ENCODE results near the gene TMED3.
"Not testable (repeated sequence)": the region's sequence is repeated elsewhere in the genome, so short reads cannot be mapped to it uniquely, and the experiment has no call there.

The TMED3 gene

DNA sequence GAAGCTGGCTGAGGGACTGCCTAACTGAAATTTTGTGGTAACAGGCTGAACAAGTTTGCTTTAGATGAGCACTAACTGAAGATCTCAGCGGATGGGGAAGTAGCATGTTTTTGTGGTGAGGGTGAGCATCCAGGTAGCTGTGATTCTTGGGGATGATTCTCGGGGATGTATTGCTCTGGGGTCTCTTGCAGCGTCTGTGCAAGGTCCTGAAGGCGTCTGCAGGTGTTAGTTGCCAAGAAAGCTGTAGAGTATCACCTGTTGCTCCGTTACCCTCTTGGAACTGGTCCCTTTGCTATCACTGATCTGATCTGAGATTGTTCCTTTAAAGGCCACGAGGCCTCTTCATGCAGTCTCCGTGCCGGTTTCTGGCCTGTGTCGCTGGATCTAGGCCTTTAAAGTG is 6.0 kb downstream of the TMED3 start:
- H3K4me1 ChIP-seq (ENCODE audit: control insufficient read depth, insufficient read depth, low read length) = no peaks in the 10 kb centered on the region
- no peak overlapping the region for H3K27ac ChIP-seq (ENCODE audit: low read length)
- H3K9me3 ChIP-seq (ENCODE audit: control insufficient read depth, insufficient read depth, low read length) = no peaks in the 10 kb centered on the region
- no peak overlapping the region for H3K4me3 ChIP-seq (ENCODE audit: low read length)
- H3K36me3 ChIP-seq (ENCODE audit: control insufficient read depth, insufficient read depth, low read length) = peaks cover 25% of the 10 kb centered on the region; the same call in 1 of the 2 replicates
- DNase-seq (ENCODE audit: low read depth, low spot score) = no peak
- WGBS (ENCODE audit: insufficient coverage, insufficient read length) = no CpG with 5 or more reads among the region's 9 CpGs
- no peaks in the 10 kb centered on the region for H3K27me3 ChIP-seq (ENCODE audit: control insufficient read depth, insufficient read depth, low read length)

DNA sequence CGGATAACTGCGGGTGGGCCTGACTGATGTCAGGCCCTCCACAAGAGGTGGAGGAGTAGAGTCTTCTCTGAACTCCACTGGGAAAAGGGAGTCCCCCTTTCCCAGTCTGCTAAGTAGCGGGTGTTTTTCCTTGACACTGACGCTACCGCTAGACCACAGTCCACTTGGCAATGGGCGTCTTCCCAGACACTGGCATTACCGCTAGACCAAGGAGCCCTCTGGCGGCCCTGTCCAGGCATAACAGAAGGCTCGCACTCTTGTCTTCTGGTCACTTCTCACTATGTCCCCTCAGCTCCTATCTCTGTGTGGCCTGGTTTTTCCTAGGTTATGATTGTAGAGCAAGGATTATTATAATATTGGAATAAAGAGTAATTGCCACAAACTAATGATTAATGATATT is 9.1 kb downstream of the TMED3 start:
- H3K36me3 ChIP-seq (ENCODE audit: control insufficient read depth, insufficient read depth, low read length) = peaks cover 21% of the 10 kb centered on the region; the same call in 1 of the 2 replicates

GRCh38 chr15:79321876-79322275 is 11.0 kb downstream of the TMED3 start:
- Histone ChIP-seq H3K9me3 (ENCODE audit: control insufficient read depth, insufficient read depth, low read length) (no peaks in the 10 kb centered on the region), H3K36me3 (ENCODE audit: control insufficient read depth, insufficient read depth, low read length) (peaks cover 14% of the 10 kb centered on the region; the same call in 1 of the 2 replicates), H3K27me3 (ENCODE audit: control insufficient read depth, insufficient read depth, low read length) (no peaks in the 10 kb centered on the region), H3K27ac (ENCODE audit: low read length) (no peak overlapping the region), H3K4me3 (ENCODE audit: low read length) (no peak overlapping the region), H3K4me1 (ENCODE audit: control insufficient read depth, insufficient read depth, low read length) (no peaks in the 10 kb centered on the region)
- no peak for DNase-seq (ENCODE audit: low read depth, low spot score)
- no CpG with 5 or more reads among the region's 14 CpGs for WGBS (ENCODE audit: insufficient coverage, insufficient read length)

More for the DNA sequence above, 9.1 kb downstream of the TMED3 start:
- not testable (repeated sequence) for H3K27me3 ChIP-seq (ENCODE audit: control insufficient read depth, insufficient read depth, low read length); H3K9me3 ChIP-seq (ENCODE audit: control insufficient read depth, insufficient read depth, low read length); H3K4me1 ChIP-seq (ENCODE audit: control insufficient read depth, insufficient read depth, low read length); DNase-seq (ENCODE audit: low read depth, low spot score); H3K4me3 ChIP-seq (ENCODE audit: low read length); H3K27ac ChIP-seq (ENCODE audit: low read length)
- no CpG with 5 or more reads among the region's 9 CpGs for whole genome bisulfite sequencing (ENCODE audit: insufficient coverage, insufficient read length)

DNA sequence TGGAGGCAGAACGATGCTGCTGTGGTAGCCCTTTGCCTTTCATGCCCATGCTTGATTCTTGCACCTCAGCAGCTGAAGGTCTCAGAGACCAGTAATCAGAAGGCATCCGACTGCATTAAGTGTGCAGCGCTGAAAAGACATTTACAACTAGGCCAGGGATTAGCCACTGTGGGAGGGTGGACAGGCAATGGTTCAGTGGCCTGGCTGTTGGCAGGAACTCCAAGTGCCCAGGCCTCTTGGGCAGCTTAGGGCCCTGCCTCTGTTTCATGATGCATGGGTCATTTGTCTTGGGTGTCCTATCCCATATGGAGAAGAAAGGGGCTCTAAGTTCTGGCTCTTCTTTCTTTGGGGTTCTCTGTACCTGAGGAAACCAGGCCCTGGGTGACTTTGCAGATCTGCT is 11.4 kb downstream of the TMED3 start:
- H3K36me3 ChIP-seq (ENCODE audit: control insufficient read depth, insufficient read depth, low read length) = peaks cover 14% of the 10 kb centered on the region; the same call in 1 of the 2 replicates
- no peaks in the 10 kb centered on the region for H3K27me3 ChIP-seq (ENCODE audit: control insufficient read depth, insufficient read depth, low read length)
- no peak for DNase-seq (ENCODE audit: low read depth, low spot score)
- no peaks in the 10 kb centered on the region for H3K4me1 ChIP-seq (ENCODE audit: control insufficient read depth, insufficient read depth, low read length)
- H3K4me3 ChIP-seq (ENCODE audit: low read length) = no peak overlapping the region
- no CpG with 5 or more reads among the region's 3 CpGs for WGBS (ENCODE audit: insufficient coverage, insufficient read length)
- H3K27ac ChIP-seq (ENCODE audit: low read length) = no peak overlapping the region
- no peaks in the 10 kb centered on the region for H3K9me3 ChIP-seq (ENCODE audit: control insufficient read depth, insufficient read depth, low read length)

DNA sequence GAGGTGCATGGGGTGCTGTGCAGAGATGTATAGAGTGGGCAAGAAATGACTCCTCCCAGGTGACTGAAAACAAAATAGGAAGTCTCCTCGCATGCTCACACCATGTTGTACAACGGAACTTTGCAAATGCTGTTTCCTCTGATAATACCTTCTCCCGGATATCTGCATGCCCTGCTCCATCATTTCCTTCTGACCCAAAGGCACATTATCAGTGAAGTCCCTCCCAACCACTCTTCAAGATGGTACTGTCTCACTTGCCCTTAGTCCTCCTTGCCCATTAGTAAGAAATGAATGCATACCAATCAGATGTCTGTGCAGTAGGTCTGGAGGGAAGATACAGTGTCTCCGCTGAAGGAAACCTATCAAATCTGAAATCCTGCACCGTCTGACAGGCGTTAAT is 12.0 kb downstream of the TMED3 start:
- H3K36me3 ChIP-seq (ENCODE audit: control insufficient read depth, insufficient read depth, low read length) = peaks cover 10% of the 10 kb centered on the region; the same call in 1 of the 2 replicates
- H3K27me3 ChIP-seq (ENCODE audit: control insufficient read depth, insufficient read depth, low read length) = no peaks in the 10 kb centered on the region
- H3K9me3 ChIP-seq (ENCODE audit: control insufficient read depth, insufficient read depth, low read length) = no peaks in the 10 kb centered on the region
- H3K27ac ChIP-seq (ENCODE audit: low read length) = no peak overlapping the region
- no peak overlapping the region for H3K4me3 ChIP-seq (ENCODE audit: low read length)
- no CpG with 5 or more reads among the region's 6 CpGs for WGBS (ENCODE audit: insufficient coverage, insufficient read length)
- H3K4me1 ChIP-seq (ENCODE audit: control insufficient read depth, insufficient read depth, low read length) = no peaks in the 10 kb centered on the region
- DNase-seq (ENCODE audit: low read depth, low spot score) = no peak

- no peak for DNase-seq (ENCODE audit: low read depth, low spot score)
- no CpG with 5 or more reads among the region's 2 CpGs for WGBS (ENCODE audit: insufficient coverage, insufficient read length)
- Histone ChIP-seq H3K9me3 (ENCODE audit: control insufficient read depth, insufficient read depth, low read length) (no peaks in the 10 kb centered on the region), H3K4me1 (ENCODE audit: control insufficient read depth, insufficient read depth, low read length) (no peaks in the 10 kb centered on the region), H3K27ac (ENCODE audit: low read length) (no peak overlapping the region), H3K4me3 (ENCODE audit: low read length) (no peak overlapping the region), H3K27me3 (ENCODE audit: control insufficient read depth, insufficient read depth, low read length) (no peaks in the 10 kb centered on the region), H3K36me3 (ENCODE audit: control insufficient read depth, insufficient read depth, low read length) (no peaks in the 10 kb centered on the region)
These were observed 18.3 kb downstream of the TMED3 start for GRCh38 chr15:79329171-79329611.

- Histone ChIP-seq H3K4me3 (ENCODE audit: low read length) (no peak overlapping the region), H3K4me1 (ENCODE audit: control insufficient read depth, insufficient read depth, low read length) (no peaks in the 10 kb centered on the region), H3K9me3 (ENCODE audit: control insufficient read depth, insufficient read depth, low read length) (no peaks in the 10 kb centered on the region), H3K27ac (ENCODE audit: low read length) (no peak overlapping the region), H3K27me3 (ENCODE audit: control insufficient read depth, insufficient read depth, low read length) (no peaks in the 10 kb centered on the region), H3K36me3 (ENCODE audit: control insufficient read depth, insufficient read depth, low read length) (no peaks in the 10 kb centered on the region)
- WGBS (ENCODE audit: insufficient coverage, insufficient read length) = no CpG with 5 or more reads among the region's 5 CpGs
- no peak for DNase-seq (ENCODE audit: low read depth, low spot score)
These were observed 22.1 kb downstream of the TMED3 start for GRCh38 chr15:79332824-79333510.

DNA sequence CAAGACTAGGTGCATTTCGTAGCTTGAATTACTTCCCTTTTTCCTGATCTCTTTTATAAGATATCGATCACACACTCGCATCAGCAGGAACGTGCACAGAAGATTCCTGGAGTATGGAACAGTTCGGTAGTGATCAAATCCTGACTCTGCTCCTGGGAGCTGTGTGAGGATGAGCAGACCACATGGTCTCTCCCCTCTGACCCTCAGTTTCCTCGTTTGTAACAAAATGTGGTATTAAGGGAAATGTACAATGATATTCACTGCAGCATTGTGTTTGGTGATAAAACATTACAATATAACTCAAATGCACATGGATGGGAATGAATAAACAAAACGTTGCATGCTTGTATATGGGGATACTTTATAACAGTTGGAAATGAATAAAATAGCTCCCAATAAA is 26.7 kb downstream of the TMED3 start:
- Histone ChIP-seq H3K27ac (ENCODE audit: low read length) (no peak overlapping the region), H3K36me3 (ENCODE audit: control insufficient read depth, insufficient read depth, low read length) (no peaks in the 10 kb centered on the region), H3K4me1 (ENCODE audit: control insufficient read depth, insufficient read depth, low read length) (no peaks in the 10 kb centered on the region), H3K27me3 (ENCODE audit: control insufficient read depth, insufficient read depth, low read length) (no peaks in the 10 kb centered on the region), H3K9me3 (ENCODE audit: control insufficient read depth, insufficient read depth, low read length) (no peaks in the 10 kb centered on the region), H3K4me3 (ENCODE audit: low read length) (no peak overlapping the region)
- WGBS (ENCODE audit: insufficient coverage, insufficient read length) = no CpG with 5 or more reads among the region's 7 CpGs
- DNase-seq (ENCODE audit: low read depth, low spot score) = no peak

DNA sequence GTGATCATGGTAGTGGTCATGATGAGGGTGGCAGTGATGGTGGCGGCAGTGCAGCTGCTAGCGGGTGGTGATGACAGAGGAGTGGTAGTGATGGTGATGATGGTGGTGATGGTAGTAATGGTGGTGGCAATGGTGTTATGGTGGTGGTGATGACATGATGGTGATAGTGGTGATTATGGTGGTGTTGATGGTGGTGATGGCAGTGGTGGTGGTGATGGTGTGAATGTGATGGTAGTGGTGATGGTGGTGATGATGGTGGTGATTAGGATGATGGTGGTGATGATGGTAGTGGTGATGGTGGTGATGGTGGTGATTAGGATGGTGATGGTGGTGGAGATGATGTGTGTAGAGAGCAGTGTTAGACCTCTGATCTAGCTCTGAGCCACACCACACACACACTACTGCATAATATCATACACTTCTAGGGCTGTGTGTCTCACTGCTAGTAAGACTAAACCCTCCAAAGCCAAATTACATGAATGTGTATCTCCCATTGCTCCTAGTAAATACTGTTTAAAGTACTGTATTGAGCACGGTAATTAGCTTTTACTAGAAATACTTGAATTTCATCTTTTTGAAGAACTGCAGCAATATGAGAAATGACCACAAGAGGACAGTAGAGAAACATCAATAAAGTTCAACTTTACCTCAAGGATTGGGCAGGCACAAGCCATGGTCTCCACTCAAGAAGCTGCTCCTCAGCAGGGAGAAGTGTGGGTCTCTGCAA is 28.8 kb downstream of the TMED3 start:
- no peak overlapping the region for H3K27ac ChIP-seq (ENCODE audit: low read length)
- H3K9me3 ChIP-seq (ENCODE audit: control insufficient read depth, insufficient read depth, low read length) = no peaks in the 10 kb centered on the region
- H3K4me3 ChIP-seq (ENCODE audit: low read length) = no peak overlapping the region
- H3K4me1 ChIP-seq (ENCODE audit: control insufficient read depth, insufficient read depth, low read length) = no peaks in the 10 kb centered on the region
- no CpG with 5 or more reads among the region's 3 CpGs for WGBS (ENCODE audit: insufficient coverage, insufficient read length)
- peak; percentile 33 for DNase-seq (ENCODE audit: low read depth, low spot score)
- H3K27me3 ChIP-seq (ENCODE audit: control insufficient read depth, insufficient read depth, low read length) = no peaks in the 10 kb centered on the region
- H3K36me3 ChIP-seq (ENCODE audit: control insufficient read depth, insufficient read depth, low read length) = no peaks in the 10 kb centered on the region

DNA sequence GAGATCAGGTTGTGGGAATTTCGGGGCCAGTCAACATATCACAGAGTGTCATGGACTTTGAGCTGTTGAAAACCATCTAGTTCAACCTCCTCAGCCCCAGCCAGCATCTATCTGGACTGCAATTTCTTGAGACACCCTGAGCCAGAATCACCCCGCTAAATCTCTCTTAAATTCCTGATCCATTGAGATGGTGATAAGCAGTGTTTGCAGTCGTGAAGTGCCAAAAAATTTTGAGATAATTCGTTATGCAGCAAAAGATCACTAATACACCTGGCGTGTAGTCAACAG is 29.3 kb downstream of the TMED3 start:
- WGBS (ENCODE audit: insufficient coverage, insufficient read length) = no CpG with 5 or more reads among the region's 5 CpGs
- no peak overlapping the region for H3K27ac ChIP-seq (ENCODE audit: low read length)
- H3K4me3 ChIP-seq (ENCODE audit: low read length) = no peak overlapping the region
- H3K9me3 ChIP-seq (ENCODE audit: control insufficient read depth, insufficient read depth, low read length) = no peaks in the 10 kb centered on the region
- H3K4me1 ChIP-seq (ENCODE audit: control insufficient read depth, insufficient read depth, low read length) = no peaks in the 10 kb centered on the region
- no peaks in the 10 kb centered on the region for H3K36me3 ChIP-seq (ENCODE audit: control insufficient read depth, insufficient read depth, low read length)
- DNase-seq (ENCODE audit: low read depth, low spot score) = no peak
- H3K27me3 ChIP-seq (ENCODE audit: control insufficient read depth, insufficient read depth, low read length) = no peaks in the 10 kb centered on the region

DNA sequence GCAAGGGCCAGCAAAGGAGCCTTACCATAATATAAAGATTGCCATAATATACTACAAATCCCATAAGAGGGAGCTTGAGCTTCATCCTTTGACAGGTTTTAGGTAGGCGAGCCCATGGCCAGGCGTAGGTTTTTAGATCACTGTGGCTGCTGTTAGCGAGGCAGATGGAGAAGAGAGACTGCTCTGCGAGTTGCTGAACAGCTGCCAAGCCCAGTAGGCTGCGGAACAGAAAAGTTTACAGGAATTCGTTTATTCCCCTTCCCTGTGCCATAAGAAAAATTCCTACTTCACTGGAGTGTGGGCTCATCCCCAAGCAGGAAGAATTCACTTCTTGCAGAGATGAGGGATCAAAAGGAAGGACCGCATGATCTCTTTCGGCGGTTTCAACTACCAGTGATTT is 30.5 kb downstream of the TMED3 start:
- no peaks in the 10 kb centered on the region for H3K36me3 ChIP-seq (ENCODE audit: control insufficient read depth, insufficient read depth, low read length)
- no peaks in the 10 kb centered on the region for H3K9me3 ChIP-seq (ENCODE audit: control insufficient read depth, insufficient read depth, low read length)
- WGBS (ENCODE audit: insufficient coverage, insufficient read length) = no CpG with 5 or more reads among the region's 9 CpGs
- no peaks in the 10 kb centered on the region for H3K27me3 ChIP-seq (ENCODE audit: control insufficient read depth, insufficient read depth, low read length)
- H3K4me3 ChIP-seq (ENCODE audit: low read length) = no peak overlapping the region
- DNase-seq (ENCODE audit: low read depth, low spot score) = no peak
- no peaks in the 10 kb centered on the region for H3K4me1 ChIP-seq (ENCODE audit: control insufficient read depth, insufficient read depth, low read length)
- H3K27ac ChIP-seq (ENCODE audit: low read length) = no peak overlapping the region

Data from iPS DF 6.9 (cell line).